T-helper 1 cell treated with Interleukin-12 subunit alpha and Interleukin-12 subunit beta and Interleukin-4 antibody, amounts not matched to agents 30 μg/mL and 1 μg/mL, for 36 hours (primary cell): Measurements from ENCODE around the gene BRICD5.
"Not testable (repeated sequence)": the region's sequence is repeated elsewhere in the genome, so short reads cannot be mapped to it uniquely, and the experiment has no call there.

ENCODE experiments used
- H3K27ac Mint-ChIP-seq: one replicate; pipeline ENCODE4 v1.8.0; 2021; ENCODE audit warnings: mild to moderate bottlenecking, mixed read lengths
- H3K27me3 Mint-ChIP-seq: one replicate; pipeline ENCODE4 v1.8.0; 2021; ENCODE audit warnings: low read depth, mixed read lengths
- H3K36me3 Mint-ChIP-seq: one replicate; pipeline ENCODE4 v1.8.0; 2021; ENCODE audit warnings: low read depth, mixed read lengths
- H3K4me1 Mint-ChIP-seq: one replicate; pipeline ENCODE4 v1.8.0; 2021; ENCODE audit warnings: low read depth, mixed read lengths
- H3K4me3 Mint-ChIP-seq: one replicate; pipeline ENCODE4 v1.8.0; 2021; ENCODE audit warnings: mild to moderate bottlenecking, moderate library complexity, mixed read lengths
- H3K9me3 Mint-ChIP-seq: one replicate; pipeline ENCODE4 v1.8.0; 2021; ENCODE audit warnings: mixed read lengths

The BRICD5 gene

DNA sequence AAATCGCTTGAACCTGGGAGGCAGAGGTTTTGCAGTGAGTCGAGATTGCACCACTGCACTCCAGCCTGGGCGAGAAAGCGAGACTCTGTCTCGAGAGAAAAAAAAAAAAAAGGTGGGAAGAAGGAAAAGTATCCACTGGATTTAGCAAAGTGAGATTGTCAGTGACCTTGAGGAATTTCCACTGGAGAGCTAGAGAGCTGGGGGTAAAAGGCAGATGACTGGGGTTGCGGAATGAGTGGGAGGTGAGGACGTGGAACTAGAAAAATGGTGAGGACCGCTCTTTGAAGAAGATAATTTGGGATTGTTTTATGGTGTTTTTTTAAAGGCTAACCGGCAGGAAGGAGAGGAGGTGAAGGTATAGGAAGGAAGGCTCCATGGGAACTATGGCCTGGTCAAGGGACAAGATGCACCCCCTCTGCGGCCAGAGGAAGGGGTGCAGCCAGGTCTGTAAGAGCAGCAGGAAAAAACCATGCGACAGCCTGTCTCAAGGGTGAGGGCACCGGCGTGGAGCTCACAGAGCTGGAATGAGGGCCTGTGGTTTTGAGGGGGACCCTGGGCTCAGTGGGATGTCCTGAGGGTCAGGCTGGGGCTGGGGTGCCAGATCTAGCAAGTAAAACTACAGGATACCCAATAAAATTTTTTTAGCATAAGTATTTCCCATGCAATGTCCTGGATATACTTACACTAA is 6.1 kb downstream of the BRICD5 start:
- Mint-ChIP-seq H3K9me3 (no peaks in the 10 kb centered on the region), H3K36me3 (peaks cover 10% of the 10 kb centered on the region), H3K27me3 (peaks cover 12% of the 10 kb centered on the region), H3K4me3 (peak overlapping the region; percentile 74), H3K4me1 (peaks cover 13% of the 10 kb centered on the region), H3K27ac (peak overlapping the region; percentile 72)

DNA sequence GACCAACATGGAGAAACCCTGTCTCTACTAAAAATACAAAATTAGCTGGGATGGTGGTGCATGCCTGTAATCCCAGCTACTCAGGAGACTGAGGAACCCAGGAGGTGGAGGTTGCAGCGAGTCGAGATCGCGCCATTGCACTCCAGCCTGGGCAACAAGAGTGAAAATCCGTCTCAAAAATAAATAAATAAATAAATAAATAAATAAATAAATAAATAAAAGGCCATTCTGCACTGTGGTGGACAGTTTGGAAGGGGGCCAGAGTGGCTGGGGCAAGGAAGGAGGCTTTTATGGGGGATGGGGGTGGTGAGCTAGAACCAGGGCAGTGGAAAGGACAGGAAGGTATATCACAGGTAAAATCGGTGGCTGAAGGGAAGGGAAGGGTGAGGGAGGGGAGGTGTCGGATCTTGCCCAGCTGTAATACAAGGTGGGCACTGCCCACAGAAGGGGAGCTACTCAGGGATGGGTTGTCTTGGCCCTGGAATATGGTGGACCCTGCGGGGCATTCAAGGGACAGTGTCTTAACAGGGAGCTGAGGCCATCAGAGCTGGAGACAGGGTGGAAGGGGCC is 7.5 kb downstream of the BRICD5 start:
- peaks cover 22% of the 10 kb centered on the region for H3K27me3 Mint-ChIP-seq
- H3K4me3 Mint-ChIP-seq = peak overlapping the region; percentile 32
- not testable (repeated sequence) for H3K9me3 Mint-ChIP-seq, H3K27ac Mint-ChIP-seq, H3K36me3 Mint-ChIP-seq
- H3K4me1 Mint-ChIP-seq = peaks cover 13% of the 10 kb centered on the region

DNA sequence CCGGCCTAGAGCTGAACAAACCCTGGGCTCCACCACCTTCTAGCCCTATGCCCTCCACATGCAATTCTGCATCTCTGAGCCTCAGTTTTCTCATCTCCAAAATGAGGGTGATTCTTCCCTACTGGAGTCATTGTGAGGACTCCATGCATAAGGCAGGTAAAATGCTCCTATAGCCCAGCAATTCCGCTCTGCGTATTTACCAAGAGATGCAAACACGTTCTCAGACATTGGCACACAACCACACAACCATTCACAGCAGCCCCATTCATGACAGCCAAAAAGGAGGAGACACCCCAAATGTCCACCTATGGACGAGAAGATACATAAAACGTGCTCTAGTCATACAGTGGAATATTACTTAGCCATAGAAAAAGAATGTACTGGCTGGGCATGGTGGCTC is 10.3 kb downstream of the BRICD5 start:
- no peak overlapping the region for H3K4me3 Mint-ChIP-seq
- H3K9me3 Mint-ChIP-seq = no peaks in the 10 kb centered on the region
- H3K36me3 Mint-ChIP-seq = peaks cover 1% of the 10 kb centered on the region
- H3K27ac Mint-ChIP-seq = no peak overlapping the region
- H3K4me1 Mint-ChIP-seq = peaks cover 4% of the 10 kb centered on the region
- peaks cover 34% of the 10 kb centered on the region for H3K27me3 Mint-ChIP-seq

DNA sequence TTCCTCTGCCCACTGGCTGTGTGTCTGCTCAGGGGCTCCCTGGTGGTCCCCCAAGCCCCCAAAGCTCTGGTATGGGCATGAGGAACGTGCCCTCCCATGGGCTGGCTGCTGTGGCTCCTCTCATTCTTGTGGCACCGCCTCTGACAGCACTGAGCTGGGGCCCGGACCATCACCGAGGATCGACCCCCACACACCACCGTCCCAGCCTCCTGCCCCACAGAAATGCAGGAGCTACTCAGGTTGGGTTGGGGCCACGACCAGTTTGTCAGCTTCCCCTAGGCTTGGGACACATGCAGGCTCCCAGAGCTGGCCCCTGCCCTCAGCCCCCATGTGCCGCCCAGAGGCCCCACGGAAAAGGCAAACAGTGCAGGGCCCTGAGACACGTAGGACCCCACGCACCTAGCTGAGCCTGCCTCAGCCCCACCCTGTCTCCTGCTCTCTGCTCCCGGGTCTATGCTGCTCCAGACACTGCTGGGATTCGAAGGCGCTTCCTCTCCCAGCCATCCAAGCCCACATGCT is 11.0 kb downstream of the BRICD5 start:
- peaks cover 1% of the 10 kb centered on the region for H3K36me3 Mint-ChIP-seq
- H3K27ac Mint-ChIP-seq = no peak overlapping the region

DNA sequence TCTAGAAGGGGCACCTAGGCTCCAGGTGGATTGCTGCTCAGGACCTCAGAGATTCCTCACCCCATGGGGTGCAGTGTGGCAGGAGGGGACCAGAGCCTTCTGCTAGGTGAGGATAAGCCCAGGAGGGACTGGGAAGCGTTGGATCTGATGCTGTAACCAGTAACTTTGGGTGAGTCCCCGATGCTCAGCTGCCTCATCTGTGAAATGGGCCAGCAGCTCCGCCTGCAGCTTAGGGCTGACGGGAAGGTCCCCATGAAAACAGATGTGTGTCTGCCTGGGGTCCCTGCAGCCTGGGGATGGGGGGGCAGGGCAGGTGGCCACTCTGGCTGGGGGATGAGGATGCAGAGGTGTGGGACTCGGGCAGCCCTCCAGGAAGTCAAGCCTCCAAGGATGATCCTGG is 11.6 kb downstream of the BRICD5 start:
- H3K4me1 Mint-ChIP-seq = peaks cover 2% of the 10 kb centered on the region
- no peaks in the 10 kb centered on the region for H3K9me3 Mint-ChIP-seq
- peaks cover 1% of the 10 kb centered on the region for H3K36me3 Mint-ChIP-seq
- H3K27me3 Mint-ChIP-seq = peaks cover 42% of the 10 kb centered on the region
- no peak overlapping the region for H3K4me3 Mint-ChIP-seq
- H3K27ac Mint-ChIP-seq = no peak overlapping the region

More for the DNA sequence above, 11.0 kb downstream of the BRICD5 start:
- Mint-ChIP-seq H3K27me3 (peaks cover 40% of the 10 kb centered on the region), H3K4me3 (no peak overlapping the region), H3K9me3 (no peaks in the 10 kb centered on the region), H3K4me1 (peaks cover 6% of the 10 kb centered on the region)

DNA sequence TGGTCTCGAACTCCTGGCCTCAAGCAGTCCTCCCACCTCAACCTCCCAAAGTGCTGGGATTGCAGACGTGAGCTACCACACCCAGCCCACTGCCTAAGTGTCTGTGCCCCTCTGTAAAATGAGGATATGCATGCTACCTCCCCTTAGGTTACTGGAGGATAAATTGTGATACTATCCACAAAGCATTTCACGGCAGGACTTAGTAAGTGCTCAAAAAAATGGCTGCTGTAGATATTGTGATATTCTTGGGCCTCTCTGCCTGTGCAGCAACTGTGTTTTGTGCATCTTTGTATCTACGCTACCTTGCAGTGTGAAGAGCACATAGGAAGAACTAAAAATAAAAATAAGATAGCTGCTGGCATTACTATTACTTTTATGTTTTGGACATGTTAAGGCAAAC is 12.4 kb downstream of the BRICD5 start:
- peaks cover 1% of the 10 kb centered on the region for H3K36me3 Mint-ChIP-seq
- H3K4me3 Mint-ChIP-seq = peak overlapping the region; percentile 28
- H3K27me3 Mint-ChIP-seq = peaks cover 42% of the 10 kb centered on the region
- no peaks in the 10 kb centered on the region for H3K9me3 Mint-ChIP-seq
- peaks cover 2% of the 10 kb centered on the region for H3K4me1 Mint-ChIP-seq
- no peak overlapping the region for H3K27ac Mint-ChIP-seq

DNA sequence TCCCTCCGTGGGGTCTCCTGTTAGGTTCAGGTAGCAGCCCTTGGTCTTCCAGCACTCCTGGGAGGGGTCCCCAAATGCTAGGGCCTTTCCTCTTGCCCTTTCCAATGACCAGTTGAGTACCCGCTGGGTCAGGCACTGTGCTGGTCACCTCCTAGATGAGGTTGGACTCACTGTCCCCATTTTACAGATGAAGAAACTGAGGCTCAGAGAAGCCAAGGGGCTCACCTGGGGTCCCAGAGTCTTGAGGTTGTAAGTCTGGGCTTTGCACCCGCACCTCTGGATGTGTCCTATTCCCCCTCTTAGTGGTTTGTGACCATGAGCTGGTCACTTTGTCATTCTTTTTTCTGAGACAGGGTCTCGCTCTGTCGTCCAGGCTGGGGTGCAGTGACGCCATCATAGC is 12.9 kb downstream of the BRICD5 start:
- peaks cover 1% of the 10 kb centered on the region for H3K36me3 Mint-ChIP-seq
- H3K9me3 Mint-ChIP-seq = no peaks in the 10 kb centered on the region
- peak overlapping the region; percentile 28 for H3K4me3 Mint-ChIP-seq
- no peak overlapping the region for H3K27ac Mint-ChIP-seq
- H3K27me3 Mint-ChIP-seq = peaks cover 42% of the 10 kb centered on the region
- H3K4me1 Mint-ChIP-seq = peaks cover 2% of the 10 kb centered on the region

DNA sequence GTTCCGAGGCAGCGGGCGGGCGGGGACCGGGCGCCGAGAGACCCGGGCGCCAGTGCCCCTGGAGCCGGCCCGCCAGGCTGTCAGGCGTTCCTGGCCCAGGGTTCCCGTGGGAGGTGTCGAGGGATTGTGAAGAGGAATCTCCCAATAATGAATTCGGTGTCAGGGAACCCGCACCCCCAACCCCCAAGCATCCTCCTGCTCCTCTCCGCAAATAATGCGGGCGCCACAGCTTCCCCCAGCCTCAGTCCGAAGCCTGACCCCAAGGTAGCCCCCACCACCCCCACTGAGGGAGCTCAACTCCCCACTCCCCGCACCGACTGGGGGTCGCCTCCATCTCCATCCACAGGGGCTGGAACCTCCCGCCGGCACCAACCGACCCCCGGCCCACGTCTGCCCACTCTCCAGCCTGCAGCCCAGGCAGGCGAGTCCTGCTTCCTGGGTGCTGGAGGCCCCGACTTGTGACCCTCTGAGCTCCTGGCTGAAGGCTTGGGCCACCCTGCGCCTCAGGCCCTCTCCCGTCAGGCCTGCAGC is 13.6 kb downstream of the BRICD5 start:
- Mint-ChIP-seq H3K27ac (no peak overlapping the region), H3K36me3 (no peaks in the 10 kb centered on the region), H3K9me3 (no peaks in the 10 kb centered on the region), H3K4me3 (peak overlapping the region; percentile 17), H3K4me1 (peaks cover 2% of the 10 kb centered on the region), H3K27me3 (peaks cover 42% of the 10 kb centered on the region)

DNA sequence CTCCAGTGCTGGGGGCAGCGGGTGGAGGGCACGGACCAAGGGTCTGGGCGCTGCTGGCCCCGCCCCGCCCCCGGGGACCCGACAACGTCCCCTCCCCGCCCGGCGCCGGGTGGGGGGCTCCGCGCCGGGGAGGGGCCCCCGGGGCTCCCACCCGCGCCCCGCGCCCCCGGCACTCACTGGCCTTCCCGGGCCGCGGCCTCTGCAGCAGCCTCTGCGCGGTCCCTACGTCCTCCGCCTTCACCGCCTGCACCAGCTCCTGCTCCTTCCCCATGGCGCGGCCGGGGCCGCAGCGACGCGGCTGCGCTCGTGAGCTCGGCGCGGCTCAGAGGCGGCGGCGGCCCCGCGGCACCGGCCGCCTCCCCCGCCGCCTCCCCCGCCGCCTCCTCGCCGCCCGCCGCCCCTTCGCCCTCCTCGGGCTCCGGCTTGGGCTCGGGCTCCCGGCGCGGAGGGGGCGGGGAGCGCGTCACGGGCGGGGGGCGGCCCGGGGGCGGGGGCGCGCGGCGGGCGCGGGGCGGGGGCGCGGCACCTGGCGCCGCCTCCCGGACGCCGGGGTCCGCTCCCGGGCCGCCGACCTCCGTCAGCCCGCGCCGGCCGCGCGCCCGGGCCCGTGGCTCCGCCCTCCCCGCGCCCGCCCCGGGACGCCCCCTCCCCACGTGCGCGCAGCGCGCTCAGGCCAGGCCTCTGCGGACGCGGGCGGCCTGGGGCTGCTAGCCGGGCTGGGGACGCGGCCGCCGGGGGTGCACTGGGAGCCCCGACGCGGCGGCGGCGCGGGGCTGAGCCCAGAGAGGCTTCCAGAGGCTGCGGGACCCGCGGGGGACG is 14.3 kb downstream of the BRICD5 start, which contains the start of gene CASKIN1:
CASKIN1 (minus strand) TSS at position 444 of the 819 bp plus-strand sequence; CDS start at position 271, 173 bp downstream.
- peaks cover 41% of the 10 kb centered on the region for H3K27me3 Mint-ChIP-seq
- no peaks in the 10 kb centered on the region for H3K36me3 Mint-ChIP-seq
- H3K4me3 Mint-ChIP-seq = peak within 1 kb of the TSS; percentile 17
- no peaks in the 10 kb centered on the region for H3K9me3 Mint-ChIP-seq
- H3K27ac Mint-ChIP-seq = no peak within 1 kb of the TSS
- peaks cover 2% of the 10 kb centered on the region for H3K4me1 Mint-ChIP-seq

DNA sequence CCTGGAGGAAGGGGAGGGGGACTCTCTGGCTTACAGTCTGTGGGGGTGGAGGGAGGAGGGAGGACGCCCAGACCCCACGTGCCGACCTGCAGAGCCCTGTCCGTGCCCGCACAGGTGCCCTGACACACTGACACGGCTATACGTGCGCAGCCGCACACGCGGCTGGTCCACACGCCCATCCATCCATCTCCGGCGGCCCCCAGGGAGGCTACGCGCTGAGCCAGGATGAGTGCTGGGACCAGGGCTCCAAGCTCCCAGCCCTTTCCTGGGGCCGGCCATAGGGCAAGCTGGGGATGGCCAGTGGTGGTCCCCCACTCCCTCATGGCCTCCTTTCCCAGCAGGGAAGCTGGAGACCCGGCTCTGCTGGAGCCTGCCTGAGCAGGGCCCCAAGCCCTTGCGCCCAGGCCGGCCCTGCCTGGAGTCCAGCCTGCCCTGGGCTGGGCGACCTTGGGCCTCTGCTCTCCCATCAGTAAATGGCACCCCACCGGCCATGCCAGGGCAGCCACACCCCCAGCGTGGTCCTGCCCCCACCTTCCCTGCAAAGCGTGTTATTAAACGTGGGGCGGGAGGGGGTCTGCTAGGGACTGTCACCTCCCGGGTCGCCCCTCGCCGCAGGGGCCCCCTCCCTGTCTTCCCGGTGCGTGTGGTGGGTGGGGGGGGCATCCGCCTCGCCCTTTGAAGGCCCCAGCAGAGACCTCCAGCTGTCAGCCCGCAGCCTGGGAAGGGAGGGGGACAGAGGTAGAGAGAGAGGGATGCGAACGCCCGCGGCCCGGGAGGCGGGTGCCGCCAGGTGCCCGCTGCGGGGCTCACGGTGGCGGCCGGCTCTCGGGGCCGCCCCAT is 15.1 kb downstream of the BRICD5 start:
- Mint-ChIP-seq H3K9me3 (no peaks in the 10 kb centered on the region), H3K36me3 (no peaks in the 10 kb centered on the region), H3K4me1 (peaks cover 2% of the 10 kb centered on the region), H3K4me3 (no peak overlapping the region), H3K27me3 (peaks cover 38% of the 10 kb centered on the region), H3K27ac (no peak overlapping the region)

DNA sequence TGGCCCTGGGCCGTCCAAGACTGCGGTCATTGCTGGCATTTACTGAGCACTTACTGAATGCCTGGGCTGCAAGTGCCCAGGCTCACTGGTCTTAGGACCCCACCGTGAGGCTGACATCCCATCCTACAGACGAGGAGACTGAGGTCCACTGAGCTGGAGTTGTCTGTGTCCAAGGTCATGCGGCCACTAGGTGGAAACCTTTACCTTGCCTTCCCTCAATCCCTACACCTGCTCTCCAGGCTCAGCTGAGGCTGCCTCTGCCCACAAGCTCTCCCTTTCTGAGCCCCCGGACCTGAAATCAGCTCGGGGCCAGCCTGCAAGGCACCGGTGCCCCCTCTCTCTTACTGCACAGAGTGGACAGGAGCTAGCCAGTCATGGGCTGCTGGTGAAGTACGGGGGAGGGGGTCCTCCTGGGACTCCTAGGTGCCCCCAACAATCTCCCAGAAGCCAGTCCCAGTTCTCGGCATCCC is 15.8 kb downstream of the BRICD5 start:
- H3K27me3 Mint-ChIP-seq = peaks cover 33% of the 10 kb centered on the region

DNA sequence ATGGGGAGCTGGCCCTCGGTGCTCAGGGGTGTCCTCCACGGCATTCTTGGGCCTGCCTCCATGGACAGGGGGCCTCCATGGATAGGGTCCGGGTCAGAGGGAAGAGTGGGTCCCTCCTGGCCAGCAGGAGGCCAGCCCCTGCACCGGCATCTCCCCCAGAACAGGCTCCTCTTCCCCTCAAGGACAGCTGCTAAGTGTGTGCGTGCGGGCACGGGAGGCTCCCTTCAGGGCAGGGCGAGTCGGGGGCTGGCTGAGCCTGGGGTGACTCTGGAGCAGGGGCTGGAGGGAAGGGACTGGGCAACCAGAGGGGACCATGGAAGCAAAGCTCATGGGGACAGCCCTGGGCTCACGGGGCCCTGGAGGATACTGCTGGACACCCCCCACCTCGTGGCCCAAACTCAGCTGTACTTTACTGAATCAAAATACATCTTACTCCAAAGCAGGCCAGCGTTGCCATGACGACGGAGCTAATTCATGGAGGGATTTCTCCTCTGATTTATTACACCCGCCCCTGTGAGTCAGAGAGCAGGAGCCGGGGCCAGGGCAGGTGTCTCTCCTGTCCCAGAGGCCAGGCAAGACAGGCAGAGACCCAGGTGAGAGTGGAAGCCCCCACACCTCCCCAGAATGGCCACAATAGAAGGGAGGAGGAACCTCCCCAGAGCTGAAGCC is 16.4 kb downstream of the BRICD5 start:
- Mint-ChIP-seq H3K9me3 (no peaks in the 10 kb centered on the region), H3K4me1 (peaks cover 2% of the 10 kb centered on the region), H3K27ac (no peak overlapping the region), H3K36me3 (no peaks in the 10 kb centered on the region), H3K27me3 (peaks cover 33% of the 10 kb centered on the region), H3K4me3 (no peak overlapping the region)

More for the DNA sequence above, 15.8 kb downstream of the BRICD5 start:
- no peak overlapping the region for H3K4me3 Mint-ChIP-seq
- no peak overlapping the region for H3K27ac Mint-ChIP-seq
- H3K9me3 Mint-ChIP-seq = no peaks in the 10 kb centered on the region
- H3K36me3 Mint-ChIP-seq = no peaks in the 10 kb centered on the region
- H3K4me1 Mint-ChIP-seq = peaks cover 2% of the 10 kb centered on the region

DNA sequence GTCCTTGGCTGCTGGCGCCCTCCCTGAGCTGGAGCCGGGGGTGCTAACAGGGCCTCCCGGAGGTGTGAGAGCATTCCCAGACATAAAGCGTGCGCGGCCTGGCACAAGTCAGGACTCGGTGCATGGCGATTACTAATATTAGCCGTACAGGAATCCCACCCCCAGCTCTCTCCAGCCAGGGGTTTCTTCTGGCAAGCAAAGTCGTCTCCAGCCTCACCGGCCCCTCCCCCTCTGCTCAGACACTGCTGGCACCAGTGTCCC is 19.3 kb downstream of the BRICD5 start:
- no peaks in the 10 kb centered on the region for H3K36me3 Mint-ChIP-seq
- no peaks in the 10 kb centered on the region for H3K9me3 Mint-ChIP-seq
- no peak overlapping the region for H3K4me3 Mint-ChIP-seq
- peaks cover 2% of the 10 kb centered on the region for H3K4me1 Mint-ChIP-seq
- H3K27me3 Mint-ChIP-seq = peaks cover 12% of the 10 kb centered on the region
- no peak overlapping the region for H3K27ac Mint-ChIP-seq
